GM19372 (cell line): ENCODE data around the gene IL17RD.
"Not testable (repeated sequence)": the region's sequence is repeated elsewhere in the genome, so short reads cannot be mapped to it uniquely, and the experiment has no call there.

Experiments
- ATAC-seq: cut with Tn5 transposase; IDR thresholded peaks from one replicate; pipeline ENCODE4 v1.9.1; 2021; ENCODE audit warnings: mild to moderate bottlenecking, low read depth, moderate library complexity; ENCODE audit not compliant: unreplicated experiment

The IL17RD gene

GRCh38 chr3:57097536-57097935 lies 67.6 kb downstream of the IL17RD start:
- no peak for ATAC-seq

GRCh38 chr3:57095363-57095762 lies 69.8 kb downstream of the IL17RD start:
- no peak for ATAC-seq

- ATAC-seq, result no peak
These were observed 70.6 kb downstream of the IL17RD start for GRCh38 chr3:57094575-57094974.

GRCh38 chr3:57093971-57094535 lies 71.1 kb downstream of the IL17RD start:
- no peak for ATAC-seq

GRCh38 chr3:57093489-57093888 lies 71.7 kb downstream of the IL17RD start:
- ATAC-seq, result no peak

GRCh38 chr3:57091521-57092273 lies 73.5 kb downstream of the IL17RD start:
- no peak for ATAC-seq

- no peak for ATAC-seq
These were observed 76.1 kb downstream of the IL17RD start for GRCh38 chr3:57089043-57089442.

- ATAC-seq, result no peak
These were observed 76.7 kb downstream of the IL17RD start for GRCh38 chr3:57088503-57088902.

GRCh38 chr3:57087361-57088092 lies 77.6 kb downstream of the IL17RD start:
- no peak for ATAC-seq

- ATAC-seq, result no peak
These were observed 79.0 kb downstream of the IL17RD start for GRCh38 chr3:57086201-57086600.

GRCh38 chr3:57085211-57085610 lies 79.9 kb downstream of the IL17RD start:
- no peak for ATAC-seq

GRCh38 chr3:57083266-57083995 lies 81.7 kb downstream of the IL17RD start:
- ATAC-seq, result not testable (repeated sequence)

GRCh38 chr3:57082481-57082880 lies 82.7 kb downstream of the IL17RD start:
- no peak for ATAC-seq

GRCh38 chr3:57081173-57081572 lies 84.0 kb downstream of the IL17RD start:
- ATAC-seq, result no peak

GRCh38 chr3:57080171-57080570 lies 85.0 kb downstream of the IL17RD start:
- ATAC-seq, result no peak

GRCh38 chr3:57079474-57079831 lies 85.7 kb downstream of the IL17RD start:
- no peak for ATAC-seq

GRCh38 chr3:57078635-57079473 lies 86.3 kb downstream of the IL17RD start:
- ATAC-seq, result no peak

GRCh38 chr3:57078344-57078634 lies 86.9 kb downstream of the IL17RD start:
- ATAC-seq, result no peak

GRCh38 chr3:57077630-57078343 lies 87.4 kb downstream of the IL17RD start:
- ATAC-seq, result no peak
